GM21423 (cell line): ENCODE measurements around the gene MAN2A2.

ENCODE experiments used
- ATAC-seq: cut with Tn5 transposase; IDR thresholded peaks from one replicate; pipeline ENCODE4 v1.9.1; 2021; ENCODE audit warnings: mild to moderate bottlenecking, moderate library complexity; ENCODE audit not compliant: unreplicated experiment

MAN2A2 gene

DNA sequence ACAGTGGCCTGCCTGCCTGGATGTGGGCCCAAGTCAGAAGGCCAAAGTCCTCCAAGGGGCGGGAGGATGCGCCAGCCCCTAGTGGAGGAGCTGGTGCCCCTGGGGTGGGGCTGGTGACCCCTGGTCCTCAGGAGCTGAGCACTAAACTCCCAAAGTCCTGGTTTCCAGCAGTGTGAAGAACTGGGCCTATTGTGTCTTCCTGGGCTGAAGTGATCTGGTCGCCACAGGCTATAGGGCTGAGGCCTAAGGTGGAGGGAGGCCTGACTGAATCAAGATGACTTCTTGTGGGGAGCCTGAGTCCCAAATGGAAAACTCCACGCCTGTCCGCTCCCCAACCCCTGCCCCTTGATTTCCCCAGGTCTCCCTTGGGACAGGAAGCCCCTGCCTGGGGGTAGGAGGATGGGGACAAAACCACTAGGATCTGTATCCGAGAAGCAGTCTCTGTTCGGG lies 19.6 kb upstream of the MAN2A2 start:
- no peak for ATAC-seq

DNA sequence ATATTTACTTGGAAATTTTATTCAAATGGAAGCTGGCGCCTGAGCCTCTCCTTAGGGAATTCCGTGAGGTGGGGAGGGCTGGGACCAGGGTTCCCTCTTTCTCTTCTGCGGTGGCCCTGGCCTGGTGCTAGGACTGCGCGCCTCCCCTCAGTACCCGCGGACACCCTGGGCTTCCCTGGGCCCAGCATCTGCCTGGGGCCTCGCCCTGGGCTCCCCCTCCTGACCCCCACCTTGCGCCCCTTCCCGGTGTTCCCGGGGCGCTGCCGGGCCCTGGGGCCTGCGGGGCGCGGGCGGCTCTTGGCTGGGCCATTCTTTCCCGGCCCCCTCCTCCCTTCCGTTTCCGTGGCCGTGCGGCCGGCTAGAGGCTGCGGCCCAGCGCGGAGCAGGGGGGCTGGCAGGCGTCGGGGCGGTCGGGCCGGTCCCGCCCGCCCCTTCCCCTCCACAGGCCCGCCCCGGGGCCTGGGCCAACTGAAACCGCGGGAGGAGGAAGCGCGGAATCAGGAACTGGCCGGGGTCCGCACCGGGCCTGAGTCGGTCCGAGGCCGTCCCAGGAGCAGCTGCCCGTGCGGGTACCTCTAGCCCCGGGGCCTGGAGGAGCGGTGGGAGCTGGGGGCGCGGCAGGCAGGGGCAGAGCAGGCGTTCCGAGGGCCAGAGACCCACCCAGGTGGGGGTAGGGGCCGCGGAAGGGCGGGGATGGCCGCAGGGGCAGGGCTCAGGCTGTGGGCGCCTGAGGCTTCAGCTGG lies 19.0 kb upstream of the MAN2A2 start, which contains the start of gene FES:
Gene FES (plus strand): TSS at position 529 of the 743 bp plus-strand sequence. CDS start 542 bp downstream, outside the sequence.
- ATAC-seq, result peak; percentile 40

DNA sequence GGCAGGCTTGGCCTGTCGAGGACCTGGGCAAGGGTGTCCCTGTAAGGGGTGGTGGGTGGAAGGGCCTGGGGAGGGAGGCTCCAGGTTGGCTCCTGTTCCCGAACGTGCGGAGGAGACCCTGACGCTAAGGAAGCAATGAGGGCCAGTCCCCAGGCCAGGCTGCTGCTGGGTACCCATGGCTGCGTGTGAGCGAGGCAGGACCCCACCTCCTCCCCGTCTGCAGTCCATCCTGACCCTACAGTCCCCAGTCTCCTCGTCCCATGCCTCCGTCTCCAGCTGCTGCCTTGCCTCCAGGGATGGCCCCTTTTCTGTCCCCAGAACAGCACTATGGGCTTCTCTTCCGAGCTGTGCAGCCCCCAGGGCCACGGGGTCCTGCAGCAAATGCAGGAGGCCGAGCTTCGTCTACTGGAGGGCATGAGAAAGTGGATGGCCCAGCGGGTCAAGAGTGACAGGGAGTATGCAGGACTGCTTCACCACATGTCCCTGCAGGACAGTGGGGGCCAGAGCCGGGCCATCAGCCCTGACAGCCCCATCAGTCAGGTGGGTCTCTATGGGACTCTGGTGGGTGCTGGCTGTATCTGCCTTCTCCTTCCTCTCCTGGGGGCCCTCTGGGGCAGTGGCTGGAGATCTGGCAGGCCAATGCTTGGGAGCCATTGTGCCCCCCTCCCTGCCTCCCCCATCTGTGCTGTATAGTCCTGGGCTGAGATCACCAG lies 18.2 kb upstream of the MAN2A2 start:
- ATAC-seq, result peak; percentile 9

DNA sequence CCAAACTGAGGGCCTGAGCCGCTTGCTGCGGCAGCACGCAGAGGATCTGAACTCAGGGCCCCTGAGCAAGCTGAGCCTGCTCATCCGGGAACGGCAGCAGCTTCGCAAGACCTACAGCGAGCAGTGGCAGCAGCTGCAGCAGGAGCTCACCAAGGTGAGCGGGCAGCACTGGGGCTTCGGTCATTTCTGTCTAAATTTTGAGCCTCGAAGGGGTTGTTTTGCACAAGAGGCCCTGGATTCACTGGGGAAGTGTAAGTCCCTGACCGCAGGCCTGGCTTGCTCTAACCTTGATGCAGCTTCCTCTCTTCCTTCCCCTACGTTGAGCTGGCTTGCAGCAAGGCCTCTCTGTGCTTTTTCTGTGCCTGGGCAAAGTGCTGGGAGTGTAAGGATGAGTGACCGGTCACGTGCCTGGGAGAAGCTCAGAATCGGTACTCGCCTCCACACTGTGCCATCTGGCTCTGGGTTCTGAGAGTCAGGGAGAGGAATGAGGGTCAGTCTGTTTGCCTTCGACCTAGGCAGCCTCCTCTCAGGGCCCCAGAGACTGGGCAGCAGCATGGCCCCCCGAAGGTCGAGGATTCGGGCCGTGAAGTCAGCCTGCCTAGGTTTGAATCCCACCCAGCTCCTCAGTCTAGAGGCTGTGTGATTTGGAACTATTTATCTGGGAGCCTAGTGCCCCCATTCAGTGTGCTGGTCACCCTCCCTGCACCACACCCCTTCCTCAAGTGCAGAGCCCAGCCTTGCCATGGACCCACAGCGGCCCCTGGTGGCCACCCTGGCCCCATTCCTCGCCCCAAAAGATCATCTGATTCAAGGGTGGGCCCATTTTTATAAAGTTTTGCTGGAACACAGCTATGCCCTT lies 17.4 kb upstream of the MAN2A2 start:
- peak; percentile 36 for ATAC-seq

DNA sequence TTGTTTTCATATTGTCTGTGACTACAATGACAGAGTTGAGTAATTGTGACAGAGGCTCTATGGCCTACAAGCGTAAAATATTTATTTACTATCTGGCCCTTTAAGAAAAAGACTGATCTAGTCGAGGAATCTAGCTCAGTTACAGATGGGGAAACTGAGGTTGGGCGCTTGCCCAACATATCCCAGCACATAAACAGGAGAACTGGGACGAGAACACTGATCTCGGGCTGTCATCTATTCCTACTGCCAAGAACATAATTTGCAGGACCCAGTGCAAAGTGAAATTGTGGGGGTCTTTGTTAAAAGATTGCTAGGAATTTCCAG lies 16.8 kb upstream of the MAN2A2 start:
- ATAC-seq, result no peak

DNA sequence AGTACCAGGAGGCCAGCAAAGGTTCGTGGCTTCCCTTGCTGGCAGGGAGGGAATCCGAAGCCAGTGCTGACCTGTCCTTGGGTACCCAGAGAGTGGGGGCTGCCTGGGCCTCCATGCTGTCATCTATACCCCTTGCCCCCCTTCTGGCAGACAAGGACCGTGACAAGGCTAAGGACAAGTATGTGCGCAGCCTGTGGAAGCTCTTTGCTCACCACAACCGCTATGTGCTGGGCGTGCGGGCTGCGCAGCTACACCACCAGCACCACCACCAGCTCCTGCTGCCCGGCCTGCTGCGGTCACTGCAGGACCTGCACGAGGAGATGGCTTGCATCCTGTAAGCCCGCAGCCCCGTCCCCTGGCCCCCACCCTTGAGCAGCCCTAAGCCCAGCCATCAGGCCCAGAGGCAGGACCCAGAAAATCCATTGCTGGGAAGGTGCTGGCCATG lies 16.0 kb upstream of the MAN2A2 start:
- ATAC-seq, result no peak

DNA sequence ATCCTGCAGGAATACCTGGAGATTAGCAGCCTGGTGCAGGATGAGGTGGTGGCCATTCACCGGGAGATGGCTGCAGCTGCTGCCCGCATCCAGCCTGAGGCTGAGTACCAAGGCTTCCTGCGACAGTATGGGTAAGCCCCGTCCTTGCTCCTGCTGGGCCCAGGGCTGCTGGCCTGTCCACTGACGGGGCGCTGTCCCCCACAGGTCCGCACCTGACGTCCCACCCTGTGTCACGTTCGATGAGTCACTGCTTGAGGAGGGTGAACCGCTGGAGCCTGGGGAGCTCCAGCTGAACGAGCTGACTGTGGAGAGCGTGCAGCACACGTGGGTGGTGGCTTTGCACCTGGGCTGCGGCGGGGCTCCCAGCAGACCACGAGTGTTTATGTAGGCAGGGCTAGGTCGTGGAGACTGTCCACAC lies 13.8 kb upstream of the MAN2A2 start:
- ATAC-seq, result no peak

DNA sequence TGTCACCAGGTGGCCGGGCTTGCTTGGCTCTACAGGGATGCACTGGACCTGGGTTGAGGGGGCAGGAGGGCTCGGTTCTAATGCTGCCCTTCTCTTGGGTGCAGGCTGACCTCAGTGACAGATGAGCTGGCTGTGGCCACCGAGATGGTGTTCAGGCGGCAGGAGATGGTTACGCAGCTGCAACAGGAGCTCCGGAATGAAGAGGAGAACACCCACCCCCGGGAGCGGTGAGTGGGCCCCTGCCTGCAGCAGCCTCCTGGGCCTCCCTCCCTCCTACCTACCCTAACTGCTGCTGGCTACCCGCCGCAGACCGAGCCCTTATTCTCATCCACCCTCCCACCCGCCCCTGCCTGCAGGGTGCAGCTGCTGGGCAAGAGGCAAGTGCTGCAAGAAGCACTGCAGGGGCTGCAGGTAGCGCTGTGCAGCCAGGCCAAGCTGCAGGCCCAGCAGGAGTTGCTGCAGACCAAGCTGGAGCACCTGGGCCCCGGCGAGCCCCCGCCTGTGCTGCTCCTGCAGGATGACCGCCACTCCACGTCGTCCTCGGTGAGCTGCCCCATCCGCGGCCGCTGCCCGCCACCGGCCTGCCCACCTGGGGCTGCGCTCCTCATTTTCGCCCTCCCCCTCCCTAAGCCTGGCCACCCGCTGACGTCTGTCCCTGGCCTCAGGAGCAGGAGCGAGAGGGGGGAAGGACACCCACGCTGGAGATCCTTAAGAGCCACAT lies 13.2 kb upstream of the MAN2A2 start:
- ATAC-seq, result no peak

DNA sequence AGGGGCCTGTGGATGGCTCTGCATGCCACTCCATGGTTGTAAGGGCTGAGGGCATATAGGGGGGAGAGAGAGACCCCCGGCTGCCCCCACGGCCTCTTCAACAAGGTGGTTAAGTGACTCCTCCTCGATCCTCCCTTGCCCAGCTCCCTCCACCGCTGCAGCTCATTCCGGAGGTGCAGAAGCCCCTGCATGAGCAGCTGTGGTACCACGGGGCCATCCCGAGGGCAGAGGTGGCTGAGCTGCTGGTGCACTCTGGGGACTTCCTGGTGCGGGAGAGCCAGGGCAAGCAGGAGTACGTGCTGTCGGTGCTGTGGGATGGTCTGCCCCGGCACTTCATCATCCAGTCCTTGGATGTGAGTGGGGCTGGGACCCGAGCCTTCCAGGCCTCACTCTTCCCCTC lies 12.3 kb upstream of the MAN2A2 start:
- ATAC-seq, result no peak

DNA sequence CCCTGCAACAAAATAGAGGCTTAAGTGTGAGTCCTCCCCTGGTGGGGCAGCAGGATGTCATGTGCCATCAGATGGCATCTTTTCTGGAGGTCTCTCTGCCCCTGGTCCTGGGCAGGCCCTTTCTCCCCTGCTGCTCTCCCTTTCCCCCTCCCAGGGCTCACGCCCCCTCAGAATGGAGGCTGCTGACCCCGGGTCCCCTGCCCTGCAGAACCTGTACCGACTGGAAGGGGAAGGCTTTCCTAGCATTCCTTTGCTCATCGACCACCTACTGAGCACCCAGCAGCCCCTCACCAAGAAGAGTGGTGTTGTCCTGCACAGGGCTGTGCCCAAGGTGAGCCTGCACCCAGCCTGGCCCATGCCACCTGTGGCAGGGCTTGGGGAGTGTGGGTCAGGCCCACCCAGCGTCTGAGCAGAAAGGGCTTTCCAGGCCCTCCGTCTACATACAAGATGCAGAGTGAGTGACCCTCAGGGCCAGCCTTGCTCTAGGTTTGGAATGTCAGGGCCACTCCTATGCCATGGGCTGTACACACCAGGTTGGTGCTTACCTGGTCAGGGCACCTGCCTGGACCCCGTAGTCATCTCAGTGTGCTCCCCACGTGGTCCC lies 11.7 kb upstream of the MAN2A2 start:
- ATAC-seq, result no peak

DNA sequence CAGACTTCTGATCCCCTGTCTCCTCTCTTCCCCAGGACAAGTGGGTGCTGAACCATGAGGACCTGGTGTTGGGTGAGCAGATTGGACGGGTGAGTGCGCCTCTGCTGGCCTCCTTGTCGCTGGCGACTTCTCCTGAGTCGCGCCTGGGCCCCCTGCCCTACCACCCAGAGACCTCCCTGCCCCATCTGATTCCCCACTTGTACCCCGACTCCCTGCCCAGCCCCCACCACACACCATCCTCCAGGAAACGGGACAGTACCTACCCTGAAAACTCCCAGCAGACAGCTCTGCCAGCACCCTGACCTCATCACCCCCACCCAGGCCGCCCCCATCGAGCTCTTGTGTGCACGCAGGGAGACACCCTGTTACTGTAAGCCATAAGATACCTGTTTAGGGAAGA lies 11.1 kb upstream of the MAN2A2 start:
- no peak for ATAC-seq

DNA sequence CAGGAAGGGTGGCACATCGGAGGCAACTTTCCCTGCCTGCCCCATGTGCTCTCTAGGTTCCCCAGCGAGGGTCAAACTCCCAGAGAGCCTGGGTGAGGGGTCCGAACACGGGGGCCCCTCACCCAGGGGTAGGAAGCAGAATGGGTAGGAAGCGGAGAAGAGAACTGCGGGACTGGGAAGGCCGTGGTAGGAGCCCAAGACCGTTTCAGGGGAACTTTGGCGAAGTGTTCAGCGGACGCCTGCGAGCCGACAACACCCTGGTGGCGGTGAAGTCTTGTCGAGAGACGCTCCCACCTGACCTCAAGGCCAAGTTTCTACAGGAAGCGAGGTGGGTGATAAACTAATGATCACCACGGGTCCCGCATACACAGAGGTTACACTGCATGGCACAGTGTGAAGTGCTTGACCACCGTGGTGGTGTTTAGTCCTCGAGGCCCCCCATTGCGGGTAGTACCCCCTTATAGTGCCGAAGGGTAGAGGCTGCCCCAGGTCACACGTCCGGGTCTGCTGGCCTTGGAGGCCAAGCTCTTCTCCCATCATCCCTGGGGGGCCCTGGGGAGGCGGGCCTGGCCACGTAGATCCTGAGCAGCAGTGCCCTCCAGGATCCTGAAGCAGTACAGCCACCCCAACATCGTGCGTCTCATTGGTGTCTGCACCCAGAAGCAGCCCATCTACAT lies 10.5 kb upstream of the MAN2A2 start:
- no peak for ATAC-seq

DNA sequence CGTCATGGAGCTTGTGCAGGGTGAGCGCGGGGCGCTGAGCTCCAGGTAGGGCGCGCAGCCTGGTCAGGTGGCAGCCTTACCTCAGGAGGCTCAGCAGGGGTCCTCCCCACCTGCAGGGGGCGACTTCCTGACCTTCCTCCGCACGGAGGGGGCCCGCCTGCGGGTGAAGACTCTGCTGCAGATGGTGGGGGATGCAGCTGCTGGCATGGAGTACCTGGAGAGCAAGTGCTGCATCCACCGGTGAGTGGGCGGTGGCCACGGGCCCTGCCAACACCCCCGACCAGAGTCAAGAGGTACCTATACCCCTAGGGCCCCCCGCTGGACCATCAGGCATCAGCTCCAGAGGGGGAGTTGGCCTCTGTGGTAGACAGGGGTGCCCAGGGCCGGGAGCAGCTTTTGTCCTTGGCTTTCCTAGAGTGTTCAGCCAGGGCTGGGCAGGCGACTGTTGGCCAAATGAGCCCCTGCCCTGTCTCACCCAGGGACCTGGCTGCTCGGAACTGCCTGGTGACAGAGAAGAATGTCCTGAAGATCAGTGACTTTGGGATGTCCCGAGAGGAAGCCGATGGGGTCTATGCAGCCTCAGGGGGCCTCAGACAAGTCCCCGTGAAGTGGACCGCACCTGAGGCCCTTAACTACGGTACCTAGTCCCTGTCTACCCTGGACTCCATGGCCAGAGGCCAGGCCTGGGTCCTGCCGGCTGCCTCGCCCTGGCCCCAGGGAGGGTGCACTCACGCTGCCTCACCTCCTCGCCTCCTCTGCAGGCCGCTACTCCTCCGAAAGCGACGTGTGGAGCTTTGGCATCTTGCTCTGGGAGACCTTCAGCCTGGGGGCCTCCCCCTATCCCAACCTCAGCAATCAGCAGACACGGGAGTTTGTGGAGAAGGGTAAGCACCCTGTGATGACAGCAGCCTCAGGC lies 9.7 kb upstream of the MAN2A2 start:
- no peak for ATAC-seq

DNA sequence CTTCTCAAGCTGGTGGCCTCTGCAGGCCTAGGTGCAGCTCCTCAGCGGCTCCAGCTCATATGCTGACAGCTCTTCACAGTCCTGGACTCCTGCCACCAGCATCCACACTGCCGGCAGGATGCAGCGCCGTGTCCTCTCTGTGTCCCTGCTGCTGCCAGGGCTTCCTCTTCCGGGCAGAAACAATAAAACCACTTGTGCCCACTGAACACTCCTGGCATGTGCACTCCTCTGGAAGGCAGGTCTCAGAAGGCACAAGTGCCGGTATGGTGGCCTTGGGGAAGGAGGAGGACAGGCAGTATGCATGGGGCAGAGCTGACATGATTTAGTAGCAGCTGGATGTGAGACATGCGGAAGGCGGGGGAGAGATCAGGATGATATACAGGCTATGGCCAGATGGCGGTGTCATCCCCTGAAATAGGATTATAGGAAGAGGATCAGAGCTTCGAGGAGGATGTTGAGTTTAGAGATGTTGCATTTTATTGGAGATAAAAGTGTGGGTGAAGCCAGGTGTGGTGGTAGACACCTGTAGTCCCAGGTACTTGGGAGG lies 7.5 kb upstream of the MAN2A2 start:
- no peak for ATAC-seq

DNA sequence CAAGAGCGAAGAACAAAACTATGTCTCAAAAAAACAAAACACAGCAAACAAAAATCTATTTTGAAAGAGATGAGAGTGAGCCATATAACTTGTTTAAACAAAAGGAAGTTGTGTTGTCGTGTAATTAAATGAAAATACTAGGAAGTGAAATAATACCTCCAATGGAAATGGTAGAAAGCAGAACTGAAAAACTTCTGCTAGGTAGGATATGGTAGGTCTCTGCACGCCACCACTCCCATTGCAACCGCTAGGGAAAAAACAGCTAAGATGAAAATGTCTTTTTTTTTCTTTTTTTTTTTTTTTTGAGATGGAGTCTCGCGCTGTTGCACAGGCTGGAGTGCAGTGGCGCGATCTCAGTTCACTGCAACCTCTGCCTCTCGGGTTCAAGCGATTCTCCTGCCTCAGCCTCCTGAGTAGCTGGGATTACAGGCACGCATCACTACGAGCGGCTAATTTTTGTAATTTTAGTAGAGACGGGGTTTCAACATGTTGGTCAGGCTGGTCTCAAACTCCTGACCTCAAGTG lies 5.9 kb upstream of the MAN2A2 start:
- peak; percentile 63 for ATAC-seq

DNA sequence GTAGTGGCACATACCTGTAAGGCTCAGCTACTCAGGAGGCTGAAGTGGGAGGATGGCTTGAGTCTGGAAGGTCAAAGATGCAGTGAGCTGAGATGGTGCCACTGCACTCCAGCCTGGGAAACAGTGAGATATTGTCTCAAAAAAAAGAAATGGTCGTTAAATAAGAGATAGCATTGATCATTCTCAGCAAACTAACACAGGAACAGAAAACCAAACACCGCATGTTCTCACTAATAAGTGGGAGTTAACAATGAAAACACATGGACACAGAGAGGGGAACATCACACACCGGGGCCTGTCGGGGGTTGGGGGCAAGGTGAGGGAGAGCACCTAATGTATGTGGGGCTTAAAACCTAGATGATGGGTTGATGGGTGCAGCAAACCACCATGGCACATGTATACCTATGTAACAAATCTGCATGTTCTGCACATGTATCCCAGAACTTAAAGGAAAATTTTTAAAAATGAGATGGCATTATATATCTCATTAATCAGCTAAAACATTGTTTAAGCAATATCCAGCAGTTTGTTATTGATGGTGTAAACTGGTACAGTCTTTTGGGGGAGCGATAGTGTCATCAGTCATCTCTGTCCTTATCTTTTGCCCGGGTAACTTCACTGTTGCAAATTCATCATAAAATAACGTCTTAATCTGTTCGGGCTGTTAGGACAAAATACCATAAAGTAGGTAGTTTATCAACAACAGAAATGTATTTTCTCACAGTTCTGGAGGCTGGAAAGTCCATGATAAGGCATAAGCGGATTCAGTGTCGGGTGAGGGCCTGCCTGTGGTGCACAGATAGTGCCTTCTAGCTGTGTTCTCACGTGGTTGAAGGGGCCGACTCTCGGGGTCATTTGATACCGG lies 1.7 kb upstream of the MAN2A2 start:
- no peak for ATAC-seq
